Keratinocyte (primary cell): ENCODE data around the gene EDEM1. TPM values are rescaled to one million over a fixed set of nuclear protein-coding genes. Genes with fewer than 3 reads are reported as not detected.

Experiments used
- DNase-seq: peaks from one replicate; pipeline ENCODE4 v3.0.0-alpha.2; 2011; ENCODE audit warnings: low read depth, missing footprints, low spot score
- FAIRE-seq: peaks from 2 replicates; lab custom pipeline; 2011; peaks lifted over from hg19 to GRCh38; lab: Jason Lieb, UNC
- H2AFZ ChIP-seq: 2 replicates; pipeline ENCODE4 v1.6.0; 2012; ENCODE audit warnings: low read length, control low read depth, inconsistent platforms; ENCODE audit not compliant: control insufficient read depth
- H3K27ac ChIP-seq: 2 replicates; pipeline ENCODE4 v1.5.1; 2011; ENCODE audit warnings: low read length; ENCODE audit not compliant: control insufficient read depth, insufficient read depth
- H3K27me3 ChIP-seq: 3 replicates; pipeline ENCODE4 v1.6.0; 2011; ENCODE audit warnings: low read length; ENCODE audit not compliant: control insufficient read depth, insufficient read depth; ENCODE audit errors: extremely low read depth
- H3K36me3 ChIP-seq, 2 experiments: 2 replicates in 1 of 2; 3 replicates in 1 of 2; pipeline ENCODE4 v1.5.1; 2011; ENCODE audit warnings: low read length in 2 of 2, mild to moderate bottlenecking in 1 of 2; ENCODE audit not compliant: control insufficient read depth in 2 of 2, insufficient read depth in 2 of 2; ENCODE audit errors: extremely low read depth in 1 of 2
- H3K4me1 ChIP-seq: 3 replicates; pipeline ENCODE4 v1.5.1; 2011; ENCODE audit warnings: low read length; ENCODE audit not compliant: control insufficient read depth, insufficient read depth; ENCODE audit errors: extremely low read depth
- H3K4me2 ChIP-seq: 3 replicates; pipeline ENCODE4 v1.6.0; 2011; ENCODE audit warnings: low read depth, low read length; ENCODE audit not compliant: control insufficient read depth, insufficient read depth; ENCODE audit errors: extremely low read depth
- H3K4me3 ChIP-seq, 3 experiments: fragments of 200-600 bp in 1 of 3; sonication (generic) in 1 of 3; 2 replicates in 2 of 3; 3 replicates in 1 of 3; pipeline ENCODE4 v1.5.1; 2011 to 2016; ENCODE audit warnings: low read length in 3 of 3, mild to moderate bottlenecking in 3 of 3, control low read depth in 2 of 3, inconsistent platforms in 1 of 3, low read depth in 1 of 3, mixed read lengths in 1 of 3, mixed run types in 1 of 3, moderate library complexity in 1 of 3; ENCODE audit not compliant: control insufficient read depth in 2 of 3, insufficient read depth in 2 of 3; ENCODE audit errors: extremely low read depth in 1 of 3
- H3K79me2 ChIP-seq: 2 replicates; pipeline ENCODE4 v1.6.0; 2012; ENCODE audit warnings: low read length; ENCODE audit not compliant: control insufficient read depth, insufficient read depth
- H3K9ac ChIP-seq: 3 replicates; pipeline ENCODE4 v1.6.0; 2011; ENCODE audit warnings: low read length; ENCODE audit not compliant: control insufficient read depth, insufficient read depth; ENCODE audit errors: extremely low read depth
- H3K9me1 ChIP-seq: 3 replicates; pipeline ENCODE4 v1.6.0; 2011; ENCODE audit warnings: low read length; ENCODE audit not compliant: control insufficient read depth, insufficient read depth; ENCODE audit errors: extremely low read depth
- H3K9me3 ChIP-seq: 2 replicates; pipeline ENCODE4 v1.5.1; 2012; ENCODE audit warnings: low read depth, low read length; ENCODE audit not compliant: control insufficient read depth
- H4K20me1 ChIP-seq: 3 replicates; pipeline ENCODE4 v1.6.0; 2011; ENCODE audit warnings: low read length; ENCODE audit not compliant: control insufficient read depth, insufficient read depth; ENCODE audit errors: extremely low read depth
- EZH2 ChIP-seq: IDR thresholded peaks from one replicate; pipeline ENCODE4 v1.6.1; 2012; ENCODE audit warnings: inconsistent platforms, mild to moderate bottlenecking, low read length, moderate library complexity
- dilution Hi-C: fragments of 300-500 bp; cut with MboI; formaldehyde crosslinking; loops from one replicate; pipeline ENCODE4 v1.7.0; 2020; ENCODE audit warnings: low sequenced_read_pairs; ENCODE audit not compliant: extremely low pct_ligation_motif_present
- polyA plus RNA-seq, 5 experiments: library from polyadenylated mRNA; depleted of rRNA in 3 of 5; stranded (reverse) in 3 of 5; stranded (forward) in 1 of 5; unstranded in 1 of 5; fragments of >200 nt; gene quantifications; 1 replicate in 1 of 5; 2 replicates in 3 of 5; 3 replicates in 1 of 5; pipeline versions ENCODE4 v1.2.1 to v1.2.3, GENCODE V29; 2011 to 2012; ENCODE audit warnings: missing spikeins in 2 of 5, low read depth in 1 of 5, low replicate concordance in 1 of 5
- TF ChIP-seq, protein P1 (sequence below), 3 experiments: IDR thresholded peaks in 1 of 3; conservative IDR thresholded peaks in 1 of 3; optimal IDR thresholded peaks in 1 of 3; 2 replicates in 2 of 3; 3 replicates in 1 of 3; pipeline versions ENCODE3 to v1.5.1; 2011; ENCODE audit warnings: low read length in 3 of 3, mild to moderate bottlenecking in 3 of 3, moderate library complexity in 2 of 3, control low read depth in 1 of 3, inconsistent platforms in 1 of 3; ENCODE audit not compliant: insufficient read depth in 2 of 3; ENCODE audit errors: extremely low read depth in 1 of 3

Gene EDEM1
- polyA plus RNA-seq, 1 donor (not counting 4 experiments of a cell fraction or from before 2014, with no cell fraction given) = 65.2 TPM

DNA sequence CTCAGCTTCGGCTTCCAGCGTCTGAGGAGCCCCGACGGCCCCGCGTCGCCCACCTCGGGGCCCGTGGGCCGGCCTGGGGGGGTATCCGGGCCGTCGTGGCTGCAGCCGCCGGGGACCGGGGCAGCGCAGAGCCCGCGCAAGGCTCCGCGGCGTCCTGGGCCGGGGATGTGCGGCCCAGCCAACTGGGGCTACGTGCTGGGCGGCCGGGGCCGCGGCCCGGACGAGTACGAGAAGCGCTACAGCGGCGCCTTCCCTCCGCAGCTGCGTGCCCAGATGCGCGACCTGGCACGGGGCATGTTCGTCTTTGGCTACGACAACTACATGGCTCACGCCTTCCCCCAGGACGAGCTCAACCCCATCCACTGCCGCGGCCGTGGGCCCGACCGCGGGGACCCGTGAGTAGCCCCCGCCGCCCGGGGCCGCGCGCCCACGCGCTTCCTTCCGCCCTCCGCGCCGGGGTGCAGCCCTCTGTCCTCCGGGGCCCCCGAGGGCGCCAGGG lies 462 bp downstream of the EDEM1 start:
- Histone ChIP-seq H3K4me1 (peaks cover 31% of the 10 kb centered on the region), H2AFZ (peak overlapping the region; percentile 41), H3K27me3 (no peaks in the 10 kb centered on the region), H3K79me2 (peaks cover 54% of the 10 kb centered on the region), H3K9ac (peak overlapping the region; percentile 98), H3K36me3 (peaks cover 4 to 8% of the 10 kb centered on the region in 2 experiments), H4K20me1 (peaks cover 3% of the 10 kb centered on the region), H3K4me3 (peak overlapping the region; percentile 76 to 97 (median 97)), H3K4me2 (peak overlapping the region; percentile 99), H3K9me3 (no peaks in the 10 kb centered on the region), H3K9me1 (no peaks in the 10 kb centered on the region), H3K27ac (peak overlapping the region; percentile 95)
- TF ChIP-seq EZH2 = no peak
- TF ChIP-seq, protein P1, sequence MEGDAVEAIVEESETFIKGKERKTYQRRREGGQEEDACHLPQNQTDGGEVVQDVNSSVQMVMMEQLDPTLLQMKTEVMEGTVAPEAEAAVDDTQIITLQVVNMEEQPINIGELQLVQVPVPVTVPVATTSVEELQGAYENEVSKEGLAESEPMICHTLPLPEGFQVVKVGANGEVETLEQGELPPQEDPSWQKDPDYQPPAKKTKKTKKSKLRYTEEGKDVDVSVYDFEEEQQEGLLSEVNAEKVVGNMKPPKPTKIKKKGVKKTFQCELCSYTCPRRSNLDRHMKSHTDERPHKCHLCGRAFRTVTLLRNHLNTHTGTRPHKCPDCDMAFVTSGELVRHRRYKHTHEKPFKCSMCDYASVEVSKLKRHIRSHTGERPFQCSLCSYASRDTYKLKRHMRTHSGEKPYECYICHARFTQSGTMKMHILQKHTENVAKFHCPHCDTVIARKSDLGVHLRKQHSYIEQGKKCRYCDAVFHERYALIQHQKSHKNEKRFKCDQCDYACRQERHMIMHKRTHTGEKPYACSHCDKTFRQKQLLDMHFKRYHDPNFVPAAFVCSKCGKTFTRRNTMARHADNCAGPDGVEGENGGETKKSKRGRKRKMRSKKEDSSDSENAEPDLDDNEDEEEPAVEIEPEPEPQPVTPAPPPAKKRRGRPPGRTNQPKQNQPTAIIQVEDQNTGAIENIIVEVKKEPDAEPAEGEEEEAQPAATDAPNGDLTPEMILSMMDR (optimal IDR thresholded peaks at IDR 0.05 in 1 of 3, IDR thresholded peaks at IDR 0.05 in 1 of 3, conservative IDR thresholded peaks at IDR 0.05 in 1 of 3; ENCODE audit: extremely low read depth in 1 of 3, insufficient read depth in 2 of 3, low read length in 3 of 3) = no peak
- dilution Hi-C loops = no loop called here
- DNase-seq (no peak), FAIRE-seq (no peak)

DNA sequence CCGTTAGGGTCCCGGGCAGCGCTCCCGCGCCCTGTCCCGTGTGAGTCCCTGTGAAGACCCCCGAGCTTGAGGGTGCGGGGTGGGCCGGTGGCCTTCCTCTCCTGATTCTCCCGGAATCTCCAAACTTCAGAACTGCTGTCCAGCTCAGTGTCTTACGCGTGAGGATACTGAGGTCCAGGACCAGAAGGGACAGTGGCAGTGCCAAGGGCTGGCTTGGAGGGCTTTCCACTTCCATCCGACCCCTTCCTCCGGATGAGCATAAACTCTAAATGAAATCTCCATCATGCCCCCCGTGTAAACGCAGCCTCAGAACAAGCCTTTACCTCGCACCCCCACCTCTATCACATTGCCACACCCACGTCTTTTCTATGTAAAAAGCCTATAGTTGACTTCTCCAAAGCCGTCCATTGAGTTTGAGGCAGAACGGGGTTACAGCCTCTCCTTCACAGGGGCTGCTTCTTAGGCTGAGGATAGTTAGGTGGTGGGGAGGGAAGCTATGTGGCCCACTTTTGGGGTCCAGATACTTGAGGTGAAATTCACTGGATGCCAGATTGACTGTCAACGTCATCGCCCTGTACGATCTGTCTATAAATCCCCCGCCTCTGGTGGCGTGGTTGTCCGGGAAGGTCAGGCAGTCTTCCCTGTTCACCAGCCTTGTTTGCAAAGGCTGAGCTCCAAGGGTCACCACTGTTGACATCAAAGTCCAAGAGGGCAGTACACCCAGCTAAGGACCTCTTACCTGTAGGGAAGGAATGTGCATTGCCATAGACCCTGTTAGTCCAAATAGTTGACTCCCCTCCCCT lies 1.1 kb downstream of the EDEM1 start:
- DNase-seq = no peak
- peaks cover 58% of the 10 kb centered on the region for H3K79me2 ChIP-seq

More for the DNA sequence above, 1.1 kb downstream of the EDEM1 start:
- H3K27me3 ChIP-seq = no peaks in the 10 kb centered on the region
- TF ChIP-seq, protein P1 (optimal IDR thresholded peaks at IDR 0.05 in 1 of 3, IDR thresholded peaks at IDR 0.05 in 1 of 3, conservative IDR thresholded peaks at IDR 0.05 in 1 of 3; ENCODE audit: extremely low read depth in 1 of 3, insufficient read depth in 2 of 3, low read length in 3 of 3) = no peak
- TF ChIP-seq EZH2 = no peak
- H3K36me3 ChIP-seq = peaks cover 7 to 11% of the 10 kb centered on the region in 2 experiments
- peak overlapping the region; percentile 41 for H2AFZ ChIP-seq
- peak overlapping the region; percentile 76 to 97 (median 97) for H3K4me3 ChIP-seq
- H4K20me1 ChIP-seq = peaks cover 3% of the 10 kb centered on the region
- H3K9ac ChIP-seq = peak overlapping the region; percentile 98
- peak overlapping the region; percentile 99 for H3K4me2 ChIP-seq
- H3K9me1 ChIP-seq = no peaks in the 10 kb centered on the region
- no peak for FAIRE-seq
- peak overlapping the region; percentile 95 for H3K27ac ChIP-seq
- peaks cover 35% of the 10 kb centered on the region for H3K4me1 ChIP-seq
- H3K9me3 ChIP-seq = no peaks in the 10 kb centered on the region
- dilution Hi-C loops = no loop called here
